Measurements from ENCODE around the gene ADGRE2.
"Not testable (repeated sequence)": the region's sequence is repeated elsewhere in the genome, so short reads cannot be mapped to it uniquely, and the experiment has no call there.

ADGRE2 gene

DNA sequence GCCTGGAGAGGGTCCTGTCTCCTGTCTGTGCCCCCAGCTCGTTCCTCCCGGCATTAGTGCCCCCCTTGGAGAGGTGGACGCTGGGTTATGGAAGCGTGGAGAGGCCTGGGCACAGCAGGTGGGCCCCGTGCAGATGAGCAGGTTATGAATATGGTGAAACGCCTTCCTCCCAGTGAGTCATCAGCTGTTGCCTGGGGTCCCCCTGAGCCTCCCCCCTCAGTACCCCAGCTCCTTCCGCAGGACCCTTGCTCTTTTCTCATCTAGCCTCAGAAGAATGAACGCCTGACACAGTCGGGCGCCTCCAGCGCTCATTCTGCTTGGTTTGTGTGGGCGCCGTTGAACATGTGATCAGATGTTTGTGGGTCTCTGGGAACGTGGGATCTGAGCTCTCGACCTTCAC is 12.5 kb downstream of the ADGRE2 start:
- H2BK5ac ChIP-seq (ENCODE audit: low read depth, low read length, poor library complexity, severe bottlenecking); H3K9me3 ChIP-seq (ENCODE audit: control insufficient read depth, low read length); H3K36me3 ChIP-seq (ENCODE audit: control insufficient read depth in 1 of 2, insufficient read depth in 2 of 2, low read depth in 1 of 2, low read length in 2 of 2); H3K14ac ChIP-seq (ENCODE audit: low read length in 2 of 2); DNase-seq; H2AK5ac ChIP-seq (ENCODE audit: low read length, severe bottlenecking); H2BK12ac ChIP-seq (ENCODE audit: low read length in 2 of 2); H3K27ac ChIP-seq (ENCODE audit: low read length, poor library complexity, severe bottlenecking); H3K18ac ChIP-seq (ENCODE audit: low read depth in 1 of 2, low read length in 2 of 2); H4K91ac ChIP-seq (ENCODE audit: low read length); H3K23ac ChIP-seq (ENCODE audit: low read length in 2 of 2); H2BK15ac ChIP-seq (ENCODE audit: low read depth, poor library complexity, severe bottlenecking); H3K4me3 ChIP-seq (ENCODE audit: insufficient read depth in 1 of 2, low read depth in 1 of 2, low read length in 2 of 2); H3K4me2 ChIP-seq (ENCODE audit: low read length, poor library complexity, severe bottlenecking); H3K4me1 ChIP-seq (ENCODE audit: control insufficient read depth, insufficient read depth, low read depth, low read length); H3K9ac ChIP-seq (ENCODE audit: low read length); H2AFZ ChIP-seq (ENCODE audit: low read depth, low read length); H3K4ac ChIP-seq (ENCODE audit: low read depth in 1 of 2, low read length in 2 of 2); H3K27me3 ChIP-seq (ENCODE audit: control insufficient read depth in 1 of 2, insufficient read depth in 1 of 2, low read length in 2 of 2); H2BK120ac ChIP-seq (ENCODE audit: low read depth, low read length); H3K79me1 ChIP-seq (replicated peaks; ENCODE audit: low read length, poor library complexity, severe bottlenecking); H4K8ac ChIP-seq (ENCODE audit: low read length): not testable (repeated sequence)
- 90% methylated on average over 7 of the region's 15 CpGs for WGBS

DNA sequence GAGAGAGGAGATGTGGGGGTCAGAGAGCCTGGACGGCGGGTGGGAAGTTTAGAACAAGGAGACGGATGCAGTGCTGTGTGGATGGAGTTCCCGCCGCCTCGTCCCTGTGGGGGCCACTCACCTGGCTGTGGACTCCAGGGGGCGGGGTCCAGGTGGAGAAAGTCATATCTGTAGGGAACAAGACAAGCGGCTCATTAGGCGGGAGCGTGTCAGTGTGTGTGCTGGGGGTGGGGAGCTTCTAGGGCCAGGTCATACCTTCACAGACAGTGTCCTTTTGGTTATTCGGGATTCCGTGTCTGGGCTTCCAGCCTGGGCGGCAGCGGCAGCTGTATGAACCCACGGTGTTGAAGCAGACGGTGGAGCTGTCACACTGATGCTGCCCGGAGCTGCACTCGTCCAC is 13.0 kb downstream of the ADGRE2 start:
- not testable (repeated sequence) for H2AK5ac ChIP-seq (ENCODE audit: low read length, severe bottlenecking); H3K27ac ChIP-seq (ENCODE audit: low read length, poor library complexity, severe bottlenecking); H3K4me1 ChIP-seq (ENCODE audit: control insufficient read depth, insufficient read depth, low read depth, low read length); H3K4ac ChIP-seq (ENCODE audit: low read depth in 1 of 2, low read length in 2 of 2); H2BK120ac ChIP-seq (ENCODE audit: low read depth, low read length); H3K4me3 ChIP-seq (ENCODE audit: insufficient read depth in 1 of 2, low read depth in 1 of 2, low read length in 2 of 2); H3K4me2 ChIP-seq (ENCODE audit: low read length, poor library complexity, severe bottlenecking); H4K8ac ChIP-seq (ENCODE audit: low read length); H3K14ac ChIP-seq (ENCODE audit: low read length in 2 of 2); H3K18ac ChIP-seq (ENCODE audit: low read depth in 1 of 2, low read length in 2 of 2); H2BK5ac ChIP-seq (ENCODE audit: low read depth, low read length, poor library complexity, severe bottlenecking); H3K9ac ChIP-seq (ENCODE audit: low read length); H2BK15ac ChIP-seq (ENCODE audit: low read depth, poor library complexity, severe bottlenecking); H2AFZ ChIP-seq (ENCODE audit: low read depth, low read length); H4K91ac ChIP-seq (ENCODE audit: low read length); DNase-seq; H3K36me3 ChIP-seq (ENCODE audit: control insufficient read depth in 1 of 2, insufficient read depth in 2 of 2, low read depth in 1 of 2, low read length in 2 of 2); H3K9me3 ChIP-seq (ENCODE audit: control insufficient read depth, low read length); H3K23ac ChIP-seq (ENCODE audit: low read length in 2 of 2); H3K27me3 ChIP-seq (ENCODE audit: control insufficient read depth in 1 of 2, insufficient read depth in 1 of 2, low read length in 2 of 2); H3K79me1 ChIP-seq (replicated peaks; ENCODE audit: low read length, poor library complexity, severe bottlenecking); H2BK12ac ChIP-seq (ENCODE audit: low read length in 2 of 2)
- WGBS, result 90% methylated on average over 2 of the region's 18 CpGs

DNA sequence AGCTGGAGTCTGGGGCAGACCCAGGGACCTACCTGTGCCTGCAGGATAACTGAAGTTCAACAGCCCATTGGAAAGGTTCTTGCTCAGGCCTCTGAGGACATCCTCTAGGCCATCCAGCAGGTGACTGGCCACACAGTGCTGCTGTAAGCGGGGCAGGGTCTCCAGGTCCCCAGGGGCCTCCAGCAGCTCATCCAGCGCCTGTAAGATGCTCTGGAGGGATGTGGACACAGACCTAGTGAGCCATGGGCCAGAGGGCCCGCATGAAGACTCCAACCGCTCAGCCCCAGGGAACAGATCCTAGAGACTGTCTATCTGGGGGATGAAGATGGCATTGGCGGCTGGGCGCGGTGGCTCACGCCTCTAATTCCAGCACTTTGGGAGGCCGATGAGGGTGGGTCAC is 14.0 kb downstream of the ADGRE2 start:
- WGBS, result 82% methylated on average over 9 of the region's 9 CpGs

DNA sequence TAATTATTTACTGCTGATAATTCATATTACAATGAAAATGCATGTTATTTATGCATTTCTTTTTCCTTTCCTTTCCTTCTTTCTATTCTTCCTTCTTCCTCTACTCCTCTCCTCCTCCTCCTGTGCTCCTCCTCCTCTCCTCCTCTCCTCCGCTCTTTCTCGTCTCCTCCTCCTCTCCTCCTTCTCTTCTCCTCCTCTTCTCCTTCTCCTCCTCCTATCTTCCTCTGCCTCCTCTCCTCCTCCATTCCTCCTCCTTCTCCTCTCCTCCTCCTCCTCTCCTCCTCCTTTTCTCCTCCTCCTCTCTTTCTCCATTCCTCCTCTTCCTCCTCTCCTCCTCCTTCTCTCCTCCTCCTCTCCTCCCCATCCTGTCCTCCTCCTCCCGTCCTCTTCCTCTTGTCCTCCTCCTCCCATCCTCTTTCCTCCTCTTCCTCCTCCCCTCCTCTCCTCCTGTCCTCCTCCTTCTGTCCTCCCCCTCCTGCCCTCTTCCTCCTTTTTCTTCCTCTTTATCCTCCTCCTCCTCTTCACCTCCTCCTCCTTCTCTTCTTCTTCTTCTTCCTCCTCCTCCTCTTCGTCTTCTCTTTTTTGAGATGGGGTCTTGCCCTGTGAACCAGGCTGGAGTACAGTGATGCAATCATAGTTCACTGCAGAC is 14.7 kb downstream of the ADGRE2 start:
- Histone ChIP-seq H3K14ac (ENCODE audit: low read length in 2 of 2) (no peak overlapping the region), H3K27me3 (ENCODE audit: control insufficient read depth in 1 of 2, insufficient read depth in 1 of 2, low read length in 2 of 2) (no peaks in the 10 kb centered on the region), H4K8ac (ENCODE audit: low read length) (no peak overlapping the region), H2AFZ (ENCODE audit: low read depth, low read length) (no peak overlapping the region), H3K27ac (ENCODE audit: low read length, poor library complexity, severe bottlenecking) (no peak overlapping the region), H3K79me1 (replicated peaks; ENCODE audit: low read length, poor library complexity, severe bottlenecking) (no peaks in the 10 kb centered on the region), H2BK12ac (ENCODE audit: low read length in 2 of 2) (no peak overlapping the region), H3K36me3 (ENCODE audit: control insufficient read depth in 1 of 2, insufficient read depth in 2 of 2, low read depth in 1 of 2, low read length in 2 of 2) (no peaks in the 10 kb centered on the region), H3K9ac (ENCODE audit: low read length) (no peak overlapping the region), H3K4ac (ENCODE audit: low read depth in 1 of 2, low read length in 2 of 2) (no peak overlapping the region), H3K23ac (ENCODE audit: low read length in 2 of 2) (no peak overlapping the region), H3K4me2 (ENCODE audit: low read length, poor library complexity, severe bottlenecking) (no peak overlapping the region), H3K18ac (ENCODE audit: low read depth in 1 of 2, low read length in 2 of 2) (no peak overlapping the region), H2AK5ac (ENCODE audit: low read length, severe bottlenecking) (no peak overlapping the region), H3K9me3 (ENCODE audit: control insufficient read depth, low read length) (no peaks in the 10 kb centered on the region), H3K4me3 (ENCODE audit: insufficient read depth in 1 of 2, low read depth in 1 of 2, low read length in 2 of 2) (no peak overlapping the region), H2BK5ac (ENCODE audit: low read depth, low read length, poor library complexity, severe bottlenecking) (no peak overlapping the region), H4K91ac (ENCODE audit: low read length) (no peak overlapping the region), H2BK15ac (ENCODE audit: low read depth, poor library complexity, severe bottlenecking) (no peak overlapping the region), H3K4me1 (ENCODE audit: control insufficient read depth, insufficient read depth, low read depth, low read length) (no peaks in the 10 kb centered on the region), H2BK120ac (ENCODE audit: low read depth, low read length) (no peak overlapping the region)
- no peak for DNase-seq
- WGBS, result 81% methylated on average over 4 of the region's 4 CpGs

More for the DNA sequence above, 14.0 kb downstream of the ADGRE2 start:
- no peak overlapping the region for H2AFZ ChIP-seq (ENCODE audit: low read depth, low read length)
- H2AK5ac ChIP-seq (ENCODE audit: low read length, severe bottlenecking), result no peak overlapping the region
- no peak overlapping the region for H3K4ac ChIP-seq (ENCODE audit: low read depth in 1 of 2, low read length in 2 of 2)
- H2BK5ac ChIP-seq (ENCODE audit: low read depth, low read length, poor library complexity, severe bottlenecking), result no peak overlapping the region
- no peak overlapping the region for H4K91ac ChIP-seq (ENCODE audit: low read length)
- H2BK12ac ChIP-seq (ENCODE audit: low read length in 2 of 2), result no peak overlapping the region
- no peaks in the 10 kb centered on the region for H3K79me1 ChIP-seq (replicated peaks; ENCODE audit: low read length, poor library complexity, severe bottlenecking)
- H4K8ac ChIP-seq (ENCODE audit: low read length), result no peak overlapping the region
- DNase-seq, result no peak
- no peaks in the 10 kb centered on the region for H3K36me3 ChIP-seq (ENCODE audit: control insufficient read depth in 1 of 2, insufficient read depth in 2 of 2, low read depth in 1 of 2, low read length in 2 of 2)
- peak overlapping the region; percentile 15 for H2BK120ac ChIP-seq (ENCODE audit: low read depth, low read length)
- H3K27me3 ChIP-seq (ENCODE audit: control insufficient read depth in 1 of 2, insufficient read depth in 1 of 2, low read length in 2 of 2), result no peaks in the 10 kb centered on the region
- H3K27ac ChIP-seq (ENCODE audit: low read length, poor library complexity, severe bottlenecking), result no peak overlapping the region
- no peaks in the 10 kb centered on the region for H3K9me3 ChIP-seq (ENCODE audit: control insufficient read depth, low read length)
- no peak overlapping the region for H3K4me3 ChIP-seq (ENCODE audit: insufficient read depth in 1 of 2, low read depth in 1 of 2, low read length in 2 of 2)
- no peak overlapping the region for H2BK15ac ChIP-seq (ENCODE audit: low read depth, poor library complexity, severe bottlenecking)
- no peak overlapping the region for H3K18ac ChIP-seq (ENCODE audit: low read depth in 1 of 2, low read length in 2 of 2)
- H3K9ac ChIP-seq (ENCODE audit: low read length), result no peak overlapping the region
- H3K23ac ChIP-seq (ENCODE audit: low read length in 2 of 2), result no peak overlapping the region
- no peaks in the 10 kb centered on the region for H3K4me1 ChIP-seq (ENCODE audit: control insufficient read depth, insufficient read depth, low read depth, low read length)
- no peak overlapping the region for H3K14ac ChIP-seq (ENCODE audit: low read length in 2 of 2)
- no peak overlapping the region for H3K4me2 ChIP-seq (ENCODE audit: low read length, poor library complexity, severe bottlenecking)
